Airway epithelial cell (primary cell): Measurements from ENCODE around the gene OOSP4A. TPM values are rescaled to one million over a fixed set of nuclear protein-coding genes. Genes with fewer than 3 reads are reported as not detected.

ENCODE experiments used
- total RNA-seq: library from RNA; depleted of rRNA; stranded (reverse); fragments of >200 nt; gene quantifications from 2 replicates; pipeline ENCODE4 v1.2.3, GENCODE V29; 2015

Gene OOSP4A
- not detected in 2 replicates for total RNA-seq

GRCh38 chr11:59963733-59964132 lies at the start of gene OOSP4A:
Gene OOSP4A (plus strand): TSS chr11:59964033. CDS start chr11:59964033, 0 bp downstream.

GRCh38 chr11:59938132-59938531 lies 25.7 kb upstream of the OOSP4A start, which contains the start of gene OOSP1:
Gene OOSP1 (plus strand): TSS chr11:59938432. CDS start chr11:59938455, 23 bp downstream.

GRCh38 chr11:60016881-60017280 lies 53.0 kb downstream of the OOSP4A start, which contains the start of gene OOSP4B:
Gene OOSP4B (plus strand): TSS chr11:60017181.

Other genes starting within 250 kb of the OOSP4A start
- 12.7 and 17.8 TPM in 2 replicates for gene STX3, start 208.7 kb upstream of the OOSP4A start, total RNA-seq
- 59.7 and 66.8 TPM in 2 replicates for gene MRPL16, start 153.3 kb upstream of the OOSP4A start, total RNA-seq
- not detected in 2 replicates for gene CBLIF, start 118.5 kb upstream of the OOSP4A start, total RNA-seq
- gene TCN1, start 97.5 kb upstream of the OOSP4A start, total RNA-seq, result 18.8 and 20.5 TPM in 2 replicates
- not detected in 2 replicates for gene OOSP3, start 85.3 kb upstream of the OOSP4A start, total RNA-seq
- gene OOSP1, start 25.6 kb upstream of the OOSP4A start, total RNA-seq, result not detected in 2 replicates
- not detected in 2 replicates for gene OOSP4B, start 53.1 kb downstream of the OOSP4A start, total RNA-seq
- not detected in 2 replicates for gene OOSP2, start 76.4 kb downstream of the OOSP4A start, total RNA-seq
- not detected in 2 replicates for gene MS4A3, start 92.6 kb downstream of the OOSP4A start, total RNA-seq
- gene MS4A2, start 124.6 kb downstream of the OOSP4A start, total RNA-seq, result not detected in 2 replicates
- gene MS4A6A, start 219.1 kb downstream of the OOSP4A start, total RNA-seq, result not detected in 2 replicates